Measurements from ENCODE around the gene DLX3.

DLX3 gene

DNA sequence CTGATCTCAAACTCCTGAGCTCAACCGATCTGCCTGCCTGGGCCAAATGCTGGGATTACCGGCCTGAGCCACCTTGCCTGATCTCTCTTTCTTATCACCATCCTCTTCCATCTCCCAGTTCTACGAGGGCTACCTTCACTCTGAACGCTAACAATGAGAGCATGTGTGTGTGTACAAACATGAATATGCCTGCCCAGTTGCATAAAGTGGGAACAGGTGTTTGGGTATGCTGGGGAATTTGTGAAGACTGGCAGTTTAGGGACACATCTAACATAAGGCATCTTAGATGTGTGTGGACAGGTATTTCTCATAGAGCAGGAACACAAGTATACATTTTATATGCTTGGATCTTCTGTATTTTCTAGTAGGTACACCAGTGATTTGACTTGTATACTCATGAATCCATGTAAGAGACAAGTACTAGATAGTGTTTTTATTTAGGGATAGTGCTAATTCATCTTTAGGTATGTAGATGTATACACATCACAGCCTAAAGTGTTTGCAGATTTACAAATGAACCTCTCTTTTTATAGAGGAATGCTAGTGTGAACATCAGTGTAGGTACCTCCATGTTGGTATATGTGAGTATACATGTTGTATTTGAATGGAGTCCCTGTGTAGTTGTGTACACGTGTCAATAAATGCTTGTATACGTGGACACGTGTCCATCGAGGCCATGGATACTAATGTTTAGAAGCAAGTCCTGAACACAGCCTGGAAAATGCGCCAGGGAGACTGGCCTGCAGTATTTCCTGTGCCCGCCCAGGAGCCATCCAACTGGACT, 27.2 kb downstream of the DLX3 start:
- Histone ChIP-seq H4K91ac (ENCODE audit: low read length) (no peak overlapping the region), H2BK5ac (ENCODE audit: low read depth, low read length, poor library complexity, severe bottlenecking) (no peak overlapping the region), H3K9ac (ENCODE audit: low read length) (peak overlapping the region; percentile 51), H3K4me2 (ENCODE audit: low read length, poor library complexity, severe bottlenecking) (peak overlapping the region; percentile 77), H3K4ac (ENCODE audit: low read depth in 1 of 2, low read length in 2 of 2) (no peak overlapping the region), H3K4me1 (ENCODE audit: control insufficient read depth, insufficient read depth, low read depth, low read length) (peaks cover 39% of the 10 kb centered on the region), H3K23ac (ENCODE audit: low read length in 2 of 2) (peak overlapping the region in 1 of 2 experiments; percentile 26), H3K4me3 (ENCODE audit: insufficient read depth in 1 of 2, low read depth in 1 of 2, low read length in 2 of 2) (peak overlapping the region; percentile 37 to 70), H3K9me3 (ENCODE audit: control insufficient read depth, low read length) (no peaks in the 10 kb centered on the region), H3K14ac (ENCODE audit: low read length in 2 of 2) (no peak overlapping the region), H3K36me3 (ENCODE audit: control insufficient read depth in 1 of 2, insufficient read depth in 2 of 2, low read depth in 1 of 2, low read length in 2 of 2) (no peaks in the 10 kb centered on the region), H2AK5ac (ENCODE audit: low read length, severe bottlenecking) (no peak overlapping the region), H4K8ac (ENCODE audit: low read length) (no peak overlapping the region), H2BK120ac (ENCODE audit: low read depth, low read length) (no peak overlapping the region), H2BK12ac (ENCODE audit: low read length in 2 of 2) (no peak overlapping the region), H3K79me1 (replicated peaks; ENCODE audit: low read length, poor library complexity, severe bottlenecking) (no peaks in the 10 kb centered on the region), H2BK15ac (ENCODE audit: low read depth, poor library complexity, severe bottlenecking) (no peak overlapping the region), H3K27ac (ENCODE audit: low read length, poor library complexity, severe bottlenecking) (no peak overlapping the region), H3K18ac (ENCODE audit: low read depth in 1 of 2, low read length in 2 of 2) (no peak overlapping the region), H3K27me3 (ENCODE audit: control insufficient read depth in 1 of 2, insufficient read depth in 1 of 2, low read length in 2 of 2) (peaks cover 99 to 100% of the 10 kb centered on the region in 2 experiments), H2AFZ (ENCODE audit: low read depth, low read length) (no peak overlapping the region)
- 23% methylated on average over 9 of the region's 10 CpGs for WGBS
- DNase-seq = no peak

DNA sequence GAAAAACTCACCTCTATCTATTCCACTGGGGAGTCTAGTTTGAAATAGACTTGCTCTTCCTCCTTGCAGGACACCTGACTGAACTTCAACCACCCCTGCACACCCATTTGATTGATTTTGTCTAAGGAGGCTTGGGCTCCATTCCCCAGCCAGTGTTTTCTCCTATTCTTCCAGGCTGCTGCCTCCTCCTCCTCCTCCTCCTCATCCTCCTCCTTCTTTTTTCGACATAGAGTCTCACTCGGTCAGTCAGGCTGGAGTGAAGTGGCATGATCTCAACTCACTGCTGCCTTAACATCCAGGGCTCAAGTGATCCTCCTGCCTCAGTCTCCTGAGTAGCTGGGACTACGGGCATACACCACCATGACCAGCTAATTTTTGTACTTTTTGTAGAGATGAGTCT, 27.8 kb downstream of the DLX3 start:
- Histone ChIP-seq H3K27ac (ENCODE audit: low read length, poor library complexity, severe bottlenecking) (no peak overlapping the region), H3K79me1 (replicated peaks; ENCODE audit: low read length, poor library complexity, severe bottlenecking) (no peaks in the 10 kb centered on the region), H2BK12ac (ENCODE audit: low read length in 2 of 2) (no peak overlapping the region), H3K27me3 (ENCODE audit: control insufficient read depth in 1 of 2, insufficient read depth in 1 of 2, low read length in 2 of 2) (peaks cover 99 to 100% of the 10 kb centered on the region in 2 experiments), H3K14ac (ENCODE audit: low read length in 2 of 2) (no peak overlapping the region), H2AFZ (ENCODE audit: low read depth, low read length) (no peak overlapping the region), H3K9ac (ENCODE audit: low read length) (no peak overlapping the region), H4K8ac (ENCODE audit: low read length) (no peak overlapping the region), H2BK15ac (ENCODE audit: low read depth, poor library complexity, severe bottlenecking) (no peak overlapping the region), H3K4me2 (ENCODE audit: low read length, poor library complexity, severe bottlenecking) (no peak overlapping the region), H2BK120ac (ENCODE audit: low read depth, low read length) (no peak overlapping the region), H3K4ac (ENCODE audit: low read depth in 1 of 2, low read length in 2 of 2) (no peak overlapping the region), H4K91ac (ENCODE audit: low read length) (no peak overlapping the region), H3K18ac (ENCODE audit: low read depth in 1 of 2, low read length in 2 of 2) (no peak overlapping the region), H2AK5ac (ENCODE audit: low read length, severe bottlenecking) (no peak overlapping the region), H3K9me3 (ENCODE audit: control insufficient read depth, low read length) (no peaks in the 10 kb centered on the region), H3K4me1 (ENCODE audit: control insufficient read depth, insufficient read depth, low read depth, low read length) (peaks cover 33% of the 10 kb centered on the region), H3K23ac (ENCODE audit: low read length in 2 of 2) (no peak overlapping the region), H2BK5ac (ENCODE audit: low read depth, low read length, poor library complexity, severe bottlenecking) (no peak overlapping the region), H3K36me3 (ENCODE audit: control insufficient read depth in 1 of 2, insufficient read depth in 2 of 2, low read depth in 1 of 2, low read length in 2 of 2) (no peaks in the 10 kb centered on the region), H3K4me3 (ENCODE audit: insufficient read depth in 1 of 2, low read depth in 1 of 2, low read length in 2 of 2) (no peak overlapping the region)
- 31% methylated on average over 3 of the region's 3 CpGs for WGBS
- no peak for DNase-seq

DNA sequence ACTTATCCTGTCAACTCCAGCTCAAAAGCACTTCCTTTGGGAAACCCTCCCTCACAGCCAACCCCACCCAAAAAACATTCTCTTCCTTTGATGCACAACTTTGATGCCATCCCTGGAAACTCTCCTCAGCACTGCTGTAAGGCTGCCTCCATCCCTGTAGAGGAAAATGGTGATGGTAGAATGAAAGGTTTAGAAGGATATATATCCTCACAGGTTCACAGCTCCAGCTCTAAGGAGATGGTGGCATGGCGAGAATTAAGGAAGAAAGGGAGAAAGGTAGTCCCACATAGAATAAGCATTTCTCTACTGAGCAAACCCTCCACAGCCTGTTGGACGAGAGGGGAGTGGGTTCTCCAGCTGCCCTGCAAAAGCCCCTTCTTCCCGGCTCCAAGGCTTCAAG, 28.3 kb downstream of the DLX3 start:
- Histone ChIP-seq H3K4me1 (ENCODE audit: control insufficient read depth, insufficient read depth, low read depth, low read length) (peaks cover 28% of the 10 kb centered on the region), H3K23ac (ENCODE audit: low read length in 2 of 2) (no peak overlapping the region), H3K4me3 (ENCODE audit: insufficient read depth in 1 of 2, low read depth in 1 of 2, low read length in 2 of 2) (no peak overlapping the region), H2BK15ac (ENCODE audit: low read depth, poor library complexity, severe bottlenecking) (no peak overlapping the region), H3K4ac (ENCODE audit: low read depth in 1 of 2, low read length in 2 of 2) (no peak overlapping the region), H2BK12ac (ENCODE audit: low read length in 2 of 2) (no peak overlapping the region), H3K9ac (ENCODE audit: low read length) (no peak overlapping the region), H3K27ac (ENCODE audit: low read length, poor library complexity, severe bottlenecking) (no peak overlapping the region), H3K27me3 (ENCODE audit: control insufficient read depth in 1 of 2, insufficient read depth in 1 of 2, low read length in 2 of 2) (peaks cover 98 to 99% of the 10 kb centered on the region in 2 experiments), H4K8ac (ENCODE audit: low read length) (no peak overlapping the region), H2BK120ac (ENCODE audit: low read depth, low read length) (no peak overlapping the region), H4K91ac (ENCODE audit: low read length) (no peak overlapping the region), H2AFZ (ENCODE audit: low read depth, low read length) (no peak overlapping the region), H2AK5ac (ENCODE audit: low read length, severe bottlenecking) (no peak overlapping the region), H3K4me2 (ENCODE audit: low read length, poor library complexity, severe bottlenecking) (no peak overlapping the region), H3K36me3 (ENCODE audit: control insufficient read depth in 1 of 2, insufficient read depth in 2 of 2, low read depth in 1 of 2, low read length in 2 of 2) (no peaks in the 10 kb centered on the region), H3K79me1 (replicated peaks; ENCODE audit: low read length, poor library complexity, severe bottlenecking) (no peaks in the 10 kb centered on the region), H3K9me3 (ENCODE audit: control insufficient read depth, low read length) (no peaks in the 10 kb centered on the region), H3K18ac (ENCODE audit: low read depth in 1 of 2, low read length in 2 of 2) (no peak overlapping the region), H3K14ac (ENCODE audit: low read length in 2 of 2) (no peak overlapping the region), H2BK5ac (ENCODE audit: low read depth, low read length, poor library complexity, severe bottlenecking) (no peak overlapping the region)
- WGBS = 57% methylated on average over 3 of the region's 3 CpGs
- DNase-seq = no peak

DNA sequence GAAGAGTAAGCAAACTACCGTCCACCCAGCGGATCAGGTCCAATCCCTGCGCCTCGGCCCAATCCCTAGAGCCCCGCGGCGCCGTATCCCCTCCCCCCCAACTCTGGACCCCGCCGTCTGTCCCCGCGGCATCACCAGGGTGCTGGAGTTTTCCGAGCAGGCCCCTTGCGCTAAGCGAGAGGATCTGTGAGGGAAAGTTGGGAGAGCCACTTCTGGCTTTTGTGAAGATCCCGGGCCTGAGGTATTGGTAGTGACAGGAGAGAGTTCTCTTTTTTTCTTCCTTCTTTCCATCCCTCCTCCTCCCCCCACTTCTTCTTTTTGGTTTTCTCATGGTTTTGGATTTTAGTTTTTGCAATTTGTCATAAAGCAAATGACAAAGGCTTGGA, 29.5 kb downstream of the DLX3 start:
- Histone ChIP-seq H2AFZ (ENCODE audit: low read depth, low read length) (no peak overlapping the region), H3K27me3 (ENCODE audit: control insufficient read depth in 1 of 2, insufficient read depth in 1 of 2, low read length in 2 of 2) (peaks cover 89 to 90% of the 10 kb centered on the region in 2 experiments), H3K23ac (ENCODE audit: low read length in 2 of 2) (no peak overlapping the region), H3K4ac (ENCODE audit: low read depth in 1 of 2, low read length in 2 of 2) (no peak overlapping the region), H3K4me2 (ENCODE audit: low read length, poor library complexity, severe bottlenecking) (no peak overlapping the region), H3K36me3 (ENCODE audit: control insufficient read depth in 1 of 2, insufficient read depth in 2 of 2, low read depth in 1 of 2, low read length in 2 of 2) (no peaks in the 10 kb centered on the region), H2BK120ac (ENCODE audit: low read depth, low read length) (no peak overlapping the region), H2BK5ac (ENCODE audit: low read depth, low read length, poor library complexity, severe bottlenecking) (no peak overlapping the region), H3K27ac (ENCODE audit: low read length, poor library complexity, severe bottlenecking) (no peak overlapping the region), H2BK15ac (ENCODE audit: low read depth, poor library complexity, severe bottlenecking) (no peak overlapping the region), H4K8ac (ENCODE audit: low read length) (no peak overlapping the region), H3K14ac (ENCODE audit: low read length in 2 of 2) (no peak overlapping the region), H3K79me1 (replicated peaks; ENCODE audit: low read length, poor library complexity, severe bottlenecking) (no peaks in the 10 kb centered on the region), H3K18ac (ENCODE audit: low read depth in 1 of 2, low read length in 2 of 2) (no peak overlapping the region), H2BK12ac (ENCODE audit: low read length in 2 of 2) (no peak overlapping the region), H3K4me3 (ENCODE audit: insufficient read depth in 1 of 2, low read depth in 1 of 2, low read length in 2 of 2) (no peak overlapping the region), H3K9ac (ENCODE audit: low read length) (no peak overlapping the region), H4K91ac (ENCODE audit: low read length) (no peak overlapping the region), H2AK5ac (ENCODE audit: low read length, severe bottlenecking) (no peak overlapping the region), H3K4me1 (ENCODE audit: control insufficient read depth, insufficient read depth, low read depth, low read length) (peaks cover 24% of the 10 kb centered on the region), H3K9me3 (ENCODE audit: control insufficient read depth, low read length) (no peaks in the 10 kb centered on the region)
- 3% methylated on average over 8 of the region's 16 CpGs for WGBS
- DNase-seq = no peak
